H1 (cell line): ENCODE data around the gene CDRT4. TPM values are rescaled to one million over a fixed set of nuclear protein-coding genes. Genes with fewer than 3 reads are reported as not detected.

Experiments
- CTCF ChIA-PET: fragments of 300-600 bp; sonication (Branson Sonifier 250); formaldehyde crosslinking; loops from one replicate; lab custom pipeline; 2021; ENCODE audit not compliant: partially characterized antibody; lab: Charles Lee
- POLR2A ChIA-PET: fragments of 300-600 bp; sonication (Branson Sonifier 250); formaldehyde crosslinking; loops from one replicate; lab custom pipeline; 2021; ENCODE audit warnings: inconsistent platforms; ENCODE audit not compliant: partially characterized antibody; lab: Charles Lee
- DNase-seq, 2 experiments: peaks; one replicate each; pipeline versions ENCODE4 v3.0.0 to v3.0.0-alpha.2; 2010 to 2022; ENCODE audit warnings: low spot score in 2 of 2, low read depth in 1 of 2, mixed read lengths in 1 of 2
- FAIRE-seq: peaks from 2 replicates; lab custom pipeline; 2011; peaks lifted over from hg19 to GRCh38; lab: Jason Lieb, UNC
- H2AFZ ChIP-seq: 2 replicates; pipeline ENCODE4 v1.8.1; 2012; ENCODE audit warnings: low read length, inconsistent platforms
- H2AK5ac ChIP-seq: 2 replicates; pipeline ENCODE4 v1.6.1; 2013; ENCODE audit warnings: low read depth, low read length
- H2BK120ac ChIP-seq: replicated peaks from 2 replicates; pipeline ENCODE3; 2013; ENCODE audit warnings: low read depth, low read length, inconsistent platforms
- H2BK12ac ChIP-seq: 2 replicates; pipeline ENCODE4 v1.6.1; 2013; ENCODE audit warnings: low read depth, low read length
- H2BK15ac ChIP-seq: 2 replicates; pipeline ENCODE4 v1.6.1; 2013; ENCODE audit warnings: low read length
- H2BK20ac ChIP-seq: 2 replicates; pipeline ENCODE4 v1.6.1; 2013; ENCODE audit warnings: low read length
- H2BK5ac ChIP-seq: 2 replicates; pipeline ENCODE4 v1.6.1; 2013; ENCODE audit warnings: low read depth, low read length
- H3K14ac ChIP-seq: 2 replicates; pipeline ENCODE4 v1.6.1; 2013; ENCODE audit warnings: inconsistent platforms; ENCODE audit not compliant: insufficient read length
- H3K18ac ChIP-seq: 2 replicates; pipeline ENCODE4 v1.6.1; 2013; ENCODE audit warnings: low read length; ENCODE audit errors: extremely low read depth
- H3K23ac ChIP-seq: 2 replicates; pipeline ENCODE4 v1.6.1; 2013; ENCODE audit warnings: inconsistent platforms; ENCODE audit not compliant: insufficient read length
- H3K23me2 ChIP-seq: 2 replicates; pipeline ENCODE4 v1.6.1; 2013; ENCODE audit warnings: low read depth, low read length
- H3K27ac ChIP-seq: 2 replicates; pipeline ENCODE4 v1.6.1; 2011; ENCODE audit warnings: low read depth, low read length, inconsistent platforms
- H3K27me3 ChIP-seq, 4 experiments: replicated peaks in 1 of 4; 1 replicate in 1 of 4; 2 replicates in 3 of 4; pipeline versions ENCODE4 v1.6.1 to v1.8.1; 2011 to 2013; ENCODE audit warnings: low read length in 3 of 4, mild to moderate bottlenecking in 3 of 4, inconsistent platforms in 2 of 4, mixed read lengths in 2 of 4, moderate library complexity in 1 of 4; ENCODE audit not compliant: control insufficient read depth in 3 of 4, insufficient read depth in 3 of 4; ENCODE audit errors: extremely low read depth in 1 of 4
- H3K36me3 ChIP-seq, 4 experiments: 2 replicates each; pipeline versions ENCODE4 v1.6.1 to v1.8.1; 2011 to 2013; ENCODE audit warnings: mild to moderate bottlenecking in 4 of 4, low read length in 3 of 4, moderate library complexity in 2 of 4, control low read depth in 1 of 4, inconsistent platforms in 1 of 4; ENCODE audit not compliant: insufficient read depth in 4 of 4, control insufficient read depth in 2 of 4
- H3K4ac ChIP-seq: replicated peaks from 2 replicates; pipeline ENCODE3; 2013; ENCODE audit warnings: low read length, low read depth, mixed read lengths, inconsistent platforms; ENCODE audit not compliant: insufficient read length
- H3K4me1 ChIP-seq, 4 experiments: replicated peaks in 1 of 4; 1 replicate in 1 of 4; 2 replicates in 3 of 4; pipeline versions ENCODE4 v1.6.1 to v1.8.1; 2011 to 2013; ENCODE audit warnings: low read length in 3 of 4, inconsistent platforms in 2 of 4, mixed read lengths in 1 of 4; ENCODE audit not compliant: insufficient read depth in 4 of 4, control insufficient read depth in 3 of 4
- H3K4me2 ChIP-seq, 2 experiments: 2 replicates each; pipeline versions ENCODE4 v1.6.1 to v1.8.1; 2011 to 2013; ENCODE audit warnings: low read depth in 2 of 2, low read length in 2 of 2, control low read depth in 1 of 2, inconsistent platforms in 1 of 2, mild to moderate bottlenecking in 1 of 2; ENCODE audit not compliant: insufficient read depth in 1 of 2
- H3K4me3 ChIP-seq, 4 experiments: fragments of 200-600, 300-600 bp in 1 of 4; sonication (generic), shearing (Covaris generic), sonication (Bioruptor Twin) in 1 of 4; 2 replicates each; pipeline versions ENCODE4 v1.5.1 to v1.8.1; 2011 to 2016; ENCODE audit warnings: low read length in 4 of 4, low read depth in 3 of 4, control low read depth in 2 of 4, inconsistent platforms in 2 of 4, mild to moderate bottlenecking in 2 of 4, mixed read lengths in 1 of 4, moderate library complexity in 1 of 4; ENCODE audit not compliant: insufficient read depth in 2 of 4; ENCODE audit errors: extremely low read depth in 1 of 4
- H3K56ac ChIP-seq: replicated peaks from 2 replicates; pipeline ENCODE3; 2013; ENCODE audit warnings: low read depth, mild to moderate bottlenecking, mixed read lengths, low read length, inconsistent platforms; ENCODE audit not compliant: insufficient read length
- H3K79me1 ChIP-seq: 2 replicates; pipeline ENCODE4 v1.6.1; 2013; ENCODE audit warnings: low read depth, low read length, control low read depth
- H3K79me2 ChIP-seq, 2 experiments: 2 replicates each; pipeline versions ENCODE4 v1.6.1 to v1.8.1; 2012 to 2013; ENCODE audit warnings: low read length in 2 of 2, mild to moderate bottlenecking in 2 of 2, inconsistent platforms in 1 of 2; ENCODE audit not compliant: insufficient read depth in 2 of 2, control insufficient read depth in 1 of 2
- H3K9ac ChIP-seq, 4 experiments: replicated peaks in 1 of 4; 1 replicate in 1 of 4; 2 replicates in 3 of 4; pipeline versions ENCODE4 v1.6.1 to v1.8.1; 2011 to 2013; ENCODE audit warnings: low read depth in 3 of 4, low read length in 3 of 4, control low read depth in 2 of 4, mild to moderate bottlenecking in 2 of 4, moderate library complexity in 2 of 4, inconsistent platforms in 1 of 4; ENCODE audit errors: extremely low read depth in 1 of 4
- H3K9me3 ChIP-seq, 2 experiments: 2 replicates each; pipeline versions ENCODE4 v1.6.1 to v1.8.1; 2012 to 2013; ENCODE audit warnings: mild to moderate bottlenecking in 2 of 2, moderate library complexity in 2 of 2, control low read depth in 1 of 2, inconsistent platforms in 1 of 2, low read depth in 1 of 2, low read length in 1 of 2, mixed read lengths in 1 of 2; ENCODE audit not compliant: insufficient read depth in 2 of 2
- H4K20me1 ChIP-seq, 2 experiments: replicated peaks in 1 of 2; 2 replicates each; pipeline versions ENCODE3 to v1.8.1; 2011 to 2013; ENCODE audit warnings: inconsistent platforms in 2 of 2, low read length in 2 of 2, mild to moderate bottlenecking in 1 of 2; ENCODE audit not compliant: insufficient read depth in 2 of 2, control insufficient read depth in 1 of 2
- H4K5ac ChIP-seq: 2 replicates; pipeline ENCODE4 v1.6.1; 2013; ENCODE audit warnings: low read length, low read depth, mixed read lengths, inconsistent platforms; ENCODE audit not compliant: insufficient read length
- H4K8ac ChIP-seq: 2 replicates; pipeline ENCODE4 v1.8.0; 2013; ENCODE audit warnings: mild to moderate bottlenecking, moderate library complexity, low read length, inconsistent platforms; ENCODE audit not compliant: insufficient read depth; ENCODE audit errors: extremely low read depth
- H4K91ac ChIP-seq: replicated peaks from 2 replicates; pipeline ENCODE3; 2013; ENCODE audit warnings: low read length, mixed read lengths, inconsistent platforms; ENCODE audit not compliant: insufficient read length
- ASH2L ChIP-seq: fragments of 200-600, 300-600 bp; sonication (generic); IDR thresholded peaks from one replicate; pipeline ENCODE4 v1.7.1; 2017; ENCODE audit warnings: low read length
- CTBP2 ChIP-seq: IDR thresholded peaks from 2 replicates; pipeline ENCODE4 v1.7.0; 2011; ENCODE audit warnings: borderline replicate concordance, mild to moderate bottlenecking, moderate library complexity, mixed read lengths, low read length; ENCODE audit not compliant: insufficient read depth, insufficient read length
- GTF2F1 ChIP-seq: IDR thresholded peaks from 2 replicates; pipeline ENCODE4 v1.6.1; 2012; ENCODE audit warnings: low read depth, low read length, improper control_type of control experiment, borderline replicate concordance
- KDM4A ChIP-seq: IDR thresholded peaks from one replicate; pipeline ENCODE4 v1.7.1; 2012; ENCODE audit warnings: low read depth, mild to moderate bottlenecking, moderate library complexity, low read length, inconsistent platforms; ENCODE audit not compliant: severe bottlenecking
- POLR2AphosphoS5 ChIP-seq: IDR thresholded peaks from 2 replicates; pipeline ENCODE4 v1.6.1; 2011; ENCODE audit warnings: low read depth, low read length
- SIRT6 ChIP-seq: IDR thresholded peaks from one replicate; pipeline ENCODE4 v1.7.1; 2012; ENCODE audit warnings: low read length, inconsistent platforms
- TAF1 ChIP-seq: IDR thresholded peaks from 2 replicates; pipeline ENCODE4 v1.6.1; 2011; ENCODE audit warnings: mild to moderate bottlenecking, low read depth, low read length
- WGBS, 2 experiments: shearing (Covaris generic) in 1 of 2; methylation state at CpG; one replicate each; pipeline versions ENCODE4 v1.1.6 to v1.1.7; 2013 to 2015; ENCODE audit warnings: low lambda C conversion rate in 2 of 2, mixed read lengths in 2 of 2, inconsistent platforms in 1 of 2, low coverage in 1 of 2, missing lambda C conversion rate in 1 of 2; ENCODE audit not compliant: insufficient replicate concordance in 2 of 2, insufficient coverage in 1 of 2, insufficient read length in 1 of 2; ENCODE audit errors: extremely low coverage in 1 of 2, missing lambda C conversion rate in 1 of 2; 5-methylcytosine and 5-hydroxymethylcytosine counted together
- polyA plus RNA-seq, 7 experiments: library from polyadenylated mRNA; depleted of rRNA in 3 of 7; stranded (reverse) in 5 of 7; unstranded in 2 of 7; fragments of >200 nt in 5 of 7; fragments of 200-250 nt in 2 of 7; gene quantifications; 1 replicate in 5 of 7; 2 replicates in 1 of 7; 4 replicates in 1 of 7; pipeline versions ENCODE4 v1.2.1 to v1.2.3, GENCODE V29; 2011 to 2013; ENCODE audit warnings: missing spikeins in 2 of 7, mixed read lengths in 2 of 7
- total RNA-seq: library from RNA; stranded (reverse); fragmentation: NEBNext Ultra II Directional; extraction: Animal tissue kit (Norgen Biotek cat#: 25700); gene quantifications from 2 replicates; pipeline ENCODE4 v1.2.1, GENCODE V29; 2021

The CDRT4 gene
- total and polyA plus RNA-seq, 2 of the 8 experiments (the other 6 are each of a cell fraction or from before 2014, with no cell fraction given), result 2.6 to 5.6 TPM

GRCh38 chr17:15399443-15399842 lies 68.0 kb downstream of the CDRT4 start:
- 0 out of 2 replicates have a peak overlapping the region, but pooled peaks have one; percentile 19 for H2BK15ac ChIP-seq
- H3K14ac ChIP-seq, result no peak overlapping the region
- H4K91ac ChIP-seq, result no peak overlapping the region
- H3K27ac ChIP-seq, result no peak overlapping the region
- H3K9ac ChIP-seq, result no peak overlapping the region
- no peak overlapping the region for H3K56ac ChIP-seq
- no peak overlapping the region for H2BK20ac ChIP-seq
- no peaks in the 10 kb centered on the region for H3K4me1 ChIP-seq
- DNase-seq, result no peak
- no peak for FAIRE-seq
- no peak overlapping the region for H4K5ac ChIP-seq
- no peaks in the 10 kb centered on the region for H3K9me3 ChIP-seq
- no peak overlapping the region for H3K23ac ChIP-seq
- no peak overlapping the region for H2BK12ac ChIP-seq
- H2BK120ac ChIP-seq, result no peak overlapping the region
- H4K20me1 ChIP-seq, result no peaks in the 10 kb centered on the region
- H3K23me2 ChIP-seq, result no peaks in the 10 kb centered on the region
- no peak overlapping the region for H2BK5ac ChIP-seq
- H3K4ac ChIP-seq, result no peak overlapping the region
- no peak overlapping the region for H4K8ac ChIP-seq
- ChIA-PET POLR2A (no interaction called here), CTCF (interaction anchor here (0.9 to 1.5 kb wide), 4 partner anchors 9 to 103 kb away, joined by 3 to 5 read pairs (median 4); no protein-coding TSS in a partner anchor)
- H2AFZ ChIP-seq, result no peak overlapping the region
- no peaks in the 10 kb centered on the region for H3K36me3 ChIP-seq
- no peak overlapping the region for H2AK5ac ChIP-seq
- no peaks in the 10 kb centered on the region for H3K79me2 ChIP-seq
- no peak overlapping the region for H3K18ac ChIP-seq
- TF ChIP-seq SIRT6 (no peak), POLR2AphosphoS5 (no peak), CTBP2 (no peak), GTF2F1 (no peak), KDM4A (no peak), TAF1 (no peak), ASH2L (no peak)
- 93% methylated on average over 6 of the region's 6 CpGs; no CpG with 5 or more reads in 1 of the 2 experiments for WGBS, 2 experiments
- H3K27me3 ChIP-seq, result no peaks in the 10 kb centered on the region
- no peak overlapping the region for H3K4me3 ChIP-seq
- H3K79me1 ChIP-seq, result no peaks in the 10 kb centered on the region
- H3K4me2 ChIP-seq, result no peak overlapping the region
